ENCODE results near the gene SETD7. TPM values are rescaled to one million over a fixed set of nuclear protein-coding genes. Genes with fewer than 3 reads are reported as not detected.

The SETD7 gene
- 26.5 and 31.3 TPM in 2 replicates for total RNA-seq

GRCh38 chr4:139556071-139556723 is at the start of gene SETD7:
Gene SETD7 (minus strand): TSS chr4:139556219. CDS start chr4:139556137, 82 bp downstream.

DNA sequence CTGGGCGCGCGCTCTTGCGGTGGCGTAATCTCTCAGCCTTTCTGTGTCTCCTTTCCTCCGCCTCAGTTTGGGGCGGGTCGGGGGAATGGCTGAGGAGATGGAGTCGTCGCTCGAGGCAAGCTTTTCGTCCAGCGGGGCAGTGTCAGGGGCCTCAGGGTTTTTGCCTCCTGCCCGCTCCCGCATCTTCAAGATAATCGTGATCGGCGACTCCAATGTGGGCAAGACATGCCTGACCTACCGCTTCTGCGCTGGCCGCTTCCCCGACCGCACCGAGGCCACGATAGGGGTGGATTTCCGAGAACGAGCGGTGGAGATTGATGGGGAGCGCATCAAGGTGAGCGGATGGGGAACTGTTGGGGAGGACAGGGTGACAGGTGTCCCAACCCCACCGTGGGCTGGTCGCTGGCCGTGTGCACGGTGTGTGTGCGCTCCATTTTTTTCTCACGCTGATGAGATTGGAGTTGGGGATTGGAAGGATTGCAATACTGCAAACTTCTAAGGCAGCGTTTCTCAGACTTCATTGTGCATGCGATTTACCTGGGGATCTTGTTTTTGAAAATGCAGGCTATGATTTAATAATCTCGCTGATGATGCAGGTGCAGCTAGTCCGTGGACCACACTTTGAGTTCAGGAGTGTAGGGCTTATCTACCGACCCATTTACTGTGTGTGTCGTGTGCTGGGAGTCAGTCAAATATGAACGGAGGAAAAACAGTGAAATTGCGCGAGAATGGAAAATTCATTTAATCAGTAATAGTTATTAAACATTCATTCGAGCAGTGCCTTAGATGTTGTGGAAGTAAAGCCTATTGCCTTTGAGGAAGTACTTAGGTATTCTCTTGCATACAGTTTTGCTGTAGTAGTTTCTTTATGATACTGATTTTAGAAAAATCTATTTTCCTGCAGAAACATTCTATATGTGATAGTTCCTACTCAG is 101.6 kb downstream of the SETD7 start, which contains the start of gene RAB33B:
Gene RAB33B, plus strand, starts transcription at position 11 of the 935 bp plus-strand sequence. Its CDS starts 75 bp downstream, at position 86.

Other genes starting within 250 kb of the SETD7 start
- 3.9 and 6.2 TPM in 2 replicates for gene RAB33B, start 102.1 kb downstream of the SETD7 start, total RNA-seq
- gene MGST2, start 109.6 kb upstream of the SETD7 start, total RNA-seq = 62.4 and 71.8 TPM in 2 replicates

Data from airway epithelial cell (primary cell).